HG02852 (cell line): Measurements from ENCODE around the gene SAMD1.
"Not testable (repeated sequence)": the region's sequence is repeated elsewhere in the genome, so short reads cannot be mapped to it uniquely, and the experiment has no call there.

ENCODE experiments used
- ATAC-seq: cut with Tn5 transposase; IDR thresholded peaks from one replicate; pipeline ENCODE4 v1.9.1; 2021; ENCODE audit warnings: mild to moderate bottlenecking, moderate library complexity; ENCODE audit not compliant: unreplicated experiment

The SAMD1 gene

DNA sequence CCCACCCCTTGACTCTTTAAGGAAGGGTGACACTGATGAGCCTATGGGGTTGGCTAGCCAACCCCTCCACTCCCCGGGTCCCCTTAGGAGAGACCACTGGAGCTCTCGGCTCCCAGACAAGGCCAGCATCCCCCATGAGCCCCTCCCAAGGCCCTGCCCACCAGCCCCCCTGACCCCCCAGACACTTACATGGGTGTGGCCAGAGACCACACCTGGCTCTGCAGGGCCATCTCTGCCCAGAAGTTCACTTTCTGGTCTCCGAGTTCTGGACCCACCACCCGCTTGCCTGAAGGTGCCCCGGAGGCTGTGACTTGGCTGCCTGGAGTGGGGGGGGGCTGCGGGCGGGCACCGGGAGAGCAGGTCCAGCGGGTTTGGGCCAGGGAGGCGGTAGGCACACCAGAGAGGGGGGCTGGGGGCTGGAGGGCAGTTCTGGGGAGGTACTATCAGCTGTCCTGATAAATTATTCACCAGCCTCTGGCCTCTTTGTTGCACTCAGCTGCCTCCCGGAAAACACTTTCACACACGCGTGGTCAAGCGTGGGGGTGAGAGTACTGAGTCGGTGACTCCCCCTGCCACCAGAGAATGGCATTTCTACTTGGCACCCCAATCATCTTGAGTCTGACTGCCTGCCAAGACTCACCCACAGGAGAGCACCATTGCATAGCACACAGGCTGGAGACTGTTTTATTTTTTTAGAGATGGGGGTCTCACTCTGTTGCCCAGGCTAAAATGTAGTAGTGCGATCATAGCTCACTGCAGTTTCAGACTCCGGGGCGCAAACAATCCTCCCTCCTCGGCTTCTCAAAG is 28.6 kb downstream of the SAMD1 start, which contains the start of gene PALM3:
Gene PALM3 (minus strand): TSS at position 326 of the 807 bp plus-strand sequence. CDS start 96 bp downstream, at position 230.
- no peak for ATAC-seq

DNA sequence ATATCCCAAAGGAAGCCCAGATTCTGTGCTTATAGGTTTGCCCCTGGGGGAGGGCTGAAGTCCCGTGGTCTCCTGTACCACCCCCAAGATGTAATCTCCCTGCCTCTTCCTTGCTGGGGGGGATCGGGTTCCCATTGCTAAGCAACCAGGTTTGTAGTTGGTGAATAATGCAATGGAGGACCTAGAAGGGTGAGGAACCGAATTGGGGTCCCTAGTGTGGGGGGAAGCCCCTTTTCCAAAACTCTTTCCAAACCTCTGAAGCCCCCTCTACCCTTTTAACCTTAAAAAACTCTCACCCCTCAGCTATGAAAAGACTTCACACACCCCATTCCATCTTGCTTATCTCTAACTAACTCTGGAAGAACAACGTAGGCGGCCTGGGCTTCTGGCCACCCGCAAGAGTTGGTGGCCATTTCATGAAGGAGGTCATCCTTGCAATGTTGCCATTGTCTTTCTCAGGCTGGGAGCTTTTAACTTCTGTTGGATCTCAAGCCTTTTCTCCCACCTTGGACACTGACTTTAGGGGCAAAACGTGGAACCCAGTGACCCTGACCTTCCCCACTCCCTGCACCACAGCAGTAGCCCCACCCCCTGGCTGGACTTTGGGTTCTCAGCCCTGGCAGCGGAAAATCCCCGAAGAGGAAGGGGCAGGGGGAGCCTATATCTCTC is 29.3 kb downstream of the SAMD1 start:
- ATAC-seq, result no peak

DNA sequence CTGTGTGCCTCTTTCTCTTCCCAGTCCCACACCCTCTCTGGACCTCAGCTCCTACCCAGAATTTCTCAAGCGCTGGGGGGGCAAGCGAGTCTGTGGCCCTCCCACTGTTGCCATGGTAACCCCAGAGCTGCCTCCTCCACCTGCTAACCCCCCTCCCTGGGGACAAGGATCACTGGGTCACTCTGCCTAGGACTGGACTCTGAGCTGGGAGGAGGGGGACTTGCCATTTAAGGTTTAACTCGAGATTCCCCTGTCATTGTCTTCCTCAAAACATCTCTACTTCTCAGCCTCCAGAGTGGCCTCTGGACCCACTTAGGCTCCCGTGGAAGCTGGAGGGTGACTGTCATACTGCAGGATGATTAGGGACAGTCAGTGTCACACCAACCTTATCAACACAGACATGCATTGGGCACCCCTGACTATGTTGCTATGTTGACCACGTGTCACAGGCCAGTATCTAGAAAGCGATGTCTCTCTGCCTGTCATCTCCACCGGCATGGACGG is 30.8 kb downstream of the SAMD1 start:
- no peak for ATAC-seq

DNA sequence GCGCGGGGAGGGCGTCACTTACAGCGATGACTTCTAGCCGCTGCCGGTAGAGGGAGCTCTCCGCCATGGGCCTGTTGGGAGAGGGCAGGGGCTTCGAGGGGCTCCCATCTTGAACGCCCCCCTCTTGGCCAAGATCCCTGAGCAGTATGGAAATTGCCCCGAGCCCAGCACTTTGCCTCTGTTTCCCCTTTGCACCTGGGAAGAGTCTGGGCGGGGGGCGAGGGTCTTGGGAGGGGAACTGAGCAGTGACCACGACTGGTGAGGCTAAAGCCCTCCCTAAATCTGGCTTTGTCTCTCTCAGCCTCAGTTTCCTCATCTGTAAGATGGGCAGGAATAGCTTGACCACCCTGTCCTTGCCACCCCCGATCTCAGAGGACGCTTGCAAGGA is 31.5 kb downstream of the SAMD1 start:
- no peak for ATAC-seq

DNA sequence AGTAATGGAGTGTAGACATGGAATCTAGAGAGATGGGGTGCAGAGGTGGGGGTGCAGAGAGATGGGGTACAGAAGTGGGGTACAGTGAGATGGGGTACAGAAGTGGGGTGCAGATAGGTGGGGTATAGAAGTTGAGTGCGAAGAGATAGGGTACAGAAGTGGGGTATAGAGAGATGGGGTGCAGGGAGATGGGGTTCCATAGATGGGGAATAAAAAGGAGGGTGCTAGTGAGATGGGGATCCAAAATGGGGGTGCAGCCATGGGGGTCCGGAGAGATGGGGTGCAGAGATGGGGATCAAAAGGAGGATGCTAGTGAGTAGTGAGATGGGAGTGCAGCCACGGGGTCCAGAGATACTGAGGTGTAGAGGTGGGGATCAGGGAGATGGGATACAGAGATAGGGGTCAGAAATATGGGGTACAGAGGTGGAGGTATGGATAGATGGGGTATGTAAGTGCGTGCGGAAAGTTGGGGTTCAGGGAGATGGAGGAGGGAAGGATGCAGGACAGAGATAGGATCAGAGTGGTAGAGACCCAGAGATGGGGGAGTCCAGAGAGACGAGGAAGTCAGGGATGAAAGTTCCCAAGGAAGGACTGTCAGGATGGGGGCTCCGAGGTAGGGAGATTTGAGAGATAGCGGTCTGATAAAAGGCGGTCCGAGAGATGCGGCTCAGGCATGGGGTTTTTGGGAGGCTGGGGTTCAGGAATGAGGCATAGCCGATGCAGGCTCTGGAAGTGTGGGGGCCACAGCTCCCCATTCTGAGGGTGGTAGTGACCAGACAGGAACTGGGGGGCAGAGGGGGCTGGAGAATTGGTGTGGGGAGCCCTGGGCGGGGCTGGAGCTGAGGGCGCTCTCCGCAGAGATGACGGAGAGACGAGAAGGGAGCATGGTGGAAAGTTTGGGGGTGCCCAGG is 32.1 kb downstream of the SAMD1 start:
- no peak for ATAC-seq

DNA sequence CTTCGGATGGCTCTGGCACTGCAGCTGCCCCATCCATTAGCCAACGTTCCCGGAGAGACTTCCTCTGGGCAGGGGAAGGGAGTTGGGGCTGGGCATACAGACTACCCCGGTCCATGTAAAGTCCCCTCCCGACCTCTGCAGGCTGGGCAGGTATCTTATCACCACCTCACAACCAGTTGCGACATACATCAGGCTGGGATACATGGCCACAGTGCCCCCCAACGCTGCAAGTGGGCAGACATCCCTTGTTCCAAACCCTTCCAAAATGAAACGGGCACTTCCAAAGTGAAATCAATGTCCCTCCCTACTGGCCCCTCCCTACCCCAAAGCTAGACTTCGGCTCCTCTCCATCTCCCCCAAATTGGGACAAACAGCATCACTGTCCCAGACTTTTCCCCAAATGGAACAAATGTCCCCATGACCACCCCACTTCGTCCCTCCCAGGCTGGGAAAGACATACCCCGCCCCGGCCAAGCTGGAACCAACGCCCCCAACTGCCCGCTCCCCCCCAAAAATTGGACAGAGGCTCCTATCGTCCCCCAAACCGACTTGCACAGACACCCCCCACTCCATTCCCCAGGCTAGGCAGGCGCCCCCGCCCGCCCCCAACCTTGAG is 33.7 kb downstream of the SAMD1 start:
- no peak for ATAC-seq

DNA sequence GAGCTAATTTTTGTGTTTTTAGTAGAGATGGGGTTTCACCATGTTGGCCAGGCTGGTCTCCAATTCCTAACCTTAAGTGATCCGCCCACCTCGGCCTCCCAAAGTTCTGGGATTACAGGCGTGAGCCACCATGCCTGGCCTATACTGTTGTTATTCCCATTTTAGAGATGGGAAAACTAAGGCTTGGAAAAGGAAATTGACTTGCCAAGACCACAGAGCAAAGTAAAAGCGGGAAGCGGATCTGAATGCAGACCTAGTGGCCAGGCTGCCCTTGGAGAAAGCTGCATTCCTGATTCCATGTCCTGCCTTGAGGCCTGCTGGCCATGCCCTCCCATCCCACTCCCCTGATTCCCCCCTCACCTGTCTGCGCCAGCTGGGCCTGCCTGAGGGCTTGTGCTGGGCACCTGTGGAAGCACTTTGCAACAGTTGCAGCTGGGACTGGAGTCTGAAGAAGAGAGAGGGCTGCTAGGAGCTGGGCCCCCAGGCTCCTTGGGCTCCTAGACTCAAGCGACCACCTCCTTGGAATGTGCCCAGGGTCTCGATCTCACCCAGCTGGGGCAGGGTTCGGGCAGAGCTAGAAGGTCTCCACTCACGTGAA is 34.4 kb downstream of the SAMD1 start:
- no peak for ATAC-seq

DNA sequence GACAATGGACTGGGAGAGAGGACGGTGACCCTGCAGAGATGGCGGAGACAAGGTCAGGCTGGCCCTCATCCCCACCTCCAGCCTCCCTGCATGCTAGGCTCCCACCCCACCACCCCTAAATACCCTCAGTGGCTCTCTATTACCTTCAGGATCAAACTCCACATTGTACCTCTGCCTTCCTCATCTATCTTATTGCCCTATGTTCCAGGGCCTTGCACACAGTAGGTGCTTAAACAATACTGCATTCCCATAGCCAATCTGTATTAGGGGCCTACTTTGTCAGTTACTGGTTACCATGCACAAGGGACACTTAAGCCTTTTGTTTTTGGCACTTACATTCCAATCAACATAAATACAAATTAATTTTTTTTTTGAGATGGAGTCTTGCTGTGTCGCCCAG is 35.2 kb downstream of the SAMD1 start:
- no peak for ATAC-seq

DNA sequence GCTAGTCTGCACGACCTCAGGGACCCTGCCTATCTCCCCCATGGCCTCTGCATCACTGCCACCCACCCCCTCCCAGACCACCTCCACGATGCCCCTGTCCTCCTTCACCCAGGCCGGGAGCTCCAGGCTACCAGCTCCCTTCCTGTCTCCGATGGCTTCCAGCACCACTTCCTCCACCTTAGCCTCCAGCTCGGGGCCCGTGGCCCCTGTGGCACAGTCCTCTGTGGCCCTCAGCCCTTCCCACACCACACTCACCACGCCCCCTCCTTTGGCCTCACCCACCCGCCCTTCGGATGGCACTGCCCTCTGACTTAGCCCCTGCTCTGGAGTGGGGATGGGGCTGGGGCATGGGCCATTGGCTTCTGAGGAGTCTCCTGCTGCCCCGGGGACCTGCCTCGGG is 35.8 kb downstream of the SAMD1 start:
- no peak for ATAC-seq

DNA sequence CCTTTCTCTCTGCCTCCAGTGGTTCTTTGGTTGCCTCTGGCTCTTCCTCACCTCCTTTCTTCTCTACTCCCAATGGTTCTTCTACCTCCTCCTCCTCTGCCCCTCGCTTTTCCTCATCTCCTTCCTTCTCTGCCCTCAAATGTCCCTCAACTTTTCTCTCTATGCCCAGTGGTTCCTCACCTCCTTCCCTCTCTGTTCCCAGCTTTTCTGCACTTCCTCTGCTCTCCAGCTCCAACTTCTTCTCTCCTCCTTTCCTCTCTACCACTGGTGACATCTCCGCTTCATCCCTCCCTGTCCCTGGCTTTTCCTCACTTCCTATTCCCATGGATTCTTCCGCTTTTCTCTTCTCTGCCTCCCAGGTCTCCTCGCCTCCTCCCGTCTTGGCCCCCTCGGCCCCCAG is 36.5 kb downstream of the SAMD1 start:
- no peak for ATAC-seq

DNA sequence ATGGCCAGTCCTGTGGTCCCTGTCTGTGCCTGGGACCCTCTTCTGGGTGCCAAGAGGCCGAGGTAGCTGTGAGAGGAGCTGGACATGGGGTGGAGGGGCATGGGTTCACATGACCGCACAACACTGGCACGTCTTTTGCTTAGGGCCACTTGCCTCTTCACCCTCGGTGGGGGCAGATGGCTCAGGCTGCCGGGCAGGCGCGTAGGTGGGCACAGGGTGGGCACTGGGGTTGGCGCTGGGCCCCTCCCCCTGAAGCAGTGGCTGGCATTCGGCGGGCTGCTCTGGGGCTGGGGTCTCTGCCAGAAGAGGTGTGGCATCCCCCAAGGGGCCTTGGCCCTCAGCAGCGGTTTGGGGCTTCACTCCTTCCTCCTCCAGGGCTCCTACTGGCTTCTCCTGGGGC is 37.1 kb downstream of the SAMD1 start:
- ATAC-seq, result no peak

DNA sequence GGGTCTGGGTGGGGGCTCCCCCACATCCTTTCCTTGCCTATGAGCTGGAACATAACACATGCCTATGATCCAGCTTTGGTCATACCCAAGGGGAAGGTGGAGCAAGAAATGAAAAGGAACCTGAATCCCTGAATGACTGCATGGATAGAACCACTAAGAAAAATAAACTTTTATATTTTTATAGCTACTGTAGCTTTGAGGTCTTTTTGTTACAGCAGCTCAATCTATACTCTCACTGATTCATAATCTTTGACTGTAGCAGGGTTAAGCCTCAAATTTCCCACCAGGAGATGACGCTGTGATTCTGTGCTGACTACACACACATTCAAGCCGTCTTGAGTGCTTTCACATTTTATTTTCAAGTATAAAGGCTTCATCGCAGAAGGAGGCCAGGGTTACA is 37.5 kb downstream of the SAMD1 start:
- ATAC-seq, result no peak

DNA sequence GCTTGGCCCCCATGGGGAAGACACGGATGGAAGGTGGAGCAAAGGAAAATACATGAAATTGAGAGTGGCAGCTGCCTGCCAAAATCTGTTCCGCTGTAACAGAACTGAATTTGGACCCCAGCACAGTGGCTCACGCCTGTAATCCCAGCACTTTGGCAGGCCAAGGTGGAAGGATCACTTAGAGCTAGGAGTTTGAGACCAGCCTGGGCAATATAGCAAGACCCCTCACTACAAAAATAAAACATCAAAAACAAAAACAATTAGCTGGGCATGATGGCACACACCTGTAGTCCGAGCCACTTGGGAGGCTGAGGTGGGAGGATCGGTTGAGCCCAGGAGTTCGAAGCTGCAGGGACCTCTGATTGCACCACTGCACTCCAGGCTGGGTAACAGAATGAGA is 38.1 kb downstream of the SAMD1 start:
- no peak for ATAC-seq

DNA sequence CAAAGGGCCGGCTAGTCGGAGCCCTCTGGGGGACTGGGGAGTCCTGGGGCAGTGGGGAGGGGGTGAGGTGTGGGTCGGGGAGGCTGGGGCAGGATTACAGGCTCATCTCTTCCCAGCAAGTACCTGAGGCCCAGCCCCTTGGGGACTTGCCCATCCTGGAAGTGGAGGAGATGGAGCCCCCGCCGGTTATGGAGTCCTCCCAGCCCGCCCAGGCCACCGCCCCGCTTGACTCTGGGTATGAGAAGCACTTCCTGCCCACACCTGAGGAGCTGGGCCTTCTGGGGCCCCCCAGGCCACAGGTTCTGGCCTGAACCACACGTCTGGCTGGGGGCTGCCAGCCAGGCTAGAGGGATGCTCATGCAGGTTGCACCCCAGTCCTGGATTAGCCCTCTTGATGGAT is 38.6 kb downstream of the SAMD1 start:
- no peak for ATAC-seq

DNA sequence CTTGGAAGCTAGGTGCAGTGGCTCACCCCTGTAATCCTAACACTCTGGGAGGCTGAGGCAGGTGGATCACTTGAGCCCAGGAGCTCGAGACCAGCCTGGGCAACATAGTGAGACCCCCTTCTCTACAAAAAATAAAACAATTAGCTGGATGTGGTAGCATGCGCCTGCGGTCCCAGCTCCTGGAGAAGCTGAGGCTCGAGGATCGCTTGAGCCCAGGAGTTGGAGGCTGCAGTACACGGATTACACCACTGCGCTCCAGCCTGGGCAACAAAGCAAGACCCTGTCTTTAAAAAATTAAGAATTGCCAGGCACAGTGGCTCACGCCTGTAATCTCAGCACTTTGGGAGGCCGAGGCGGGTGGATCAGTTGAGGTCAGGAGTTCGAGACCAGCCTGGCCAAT is 39.6 kb downstream of the SAMD1 start:
- ATAC-seq, result not testable (repeated sequence)

DNA sequence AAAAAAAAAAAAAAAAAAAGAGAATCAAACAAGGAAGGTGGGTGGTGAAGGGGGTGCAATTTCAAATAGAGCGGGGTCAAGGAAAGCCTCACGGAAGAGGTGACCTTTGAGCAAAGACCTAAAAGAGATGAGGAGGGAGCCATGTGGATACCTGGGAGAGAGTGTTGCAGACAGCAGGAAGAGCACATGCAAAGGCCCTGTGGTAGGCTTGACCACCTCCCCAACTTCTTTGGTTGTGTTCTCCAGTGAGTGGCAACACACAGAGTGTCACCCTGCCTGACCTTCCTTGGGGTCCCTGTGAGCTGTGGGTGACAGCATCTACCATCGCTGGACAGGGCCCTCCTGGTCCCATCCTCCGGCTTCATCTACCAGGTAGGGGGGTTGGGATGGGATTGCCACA is 40.0 kb downstream of the SAMD1 start:
- ATAC-seq, result no peak

DNA sequence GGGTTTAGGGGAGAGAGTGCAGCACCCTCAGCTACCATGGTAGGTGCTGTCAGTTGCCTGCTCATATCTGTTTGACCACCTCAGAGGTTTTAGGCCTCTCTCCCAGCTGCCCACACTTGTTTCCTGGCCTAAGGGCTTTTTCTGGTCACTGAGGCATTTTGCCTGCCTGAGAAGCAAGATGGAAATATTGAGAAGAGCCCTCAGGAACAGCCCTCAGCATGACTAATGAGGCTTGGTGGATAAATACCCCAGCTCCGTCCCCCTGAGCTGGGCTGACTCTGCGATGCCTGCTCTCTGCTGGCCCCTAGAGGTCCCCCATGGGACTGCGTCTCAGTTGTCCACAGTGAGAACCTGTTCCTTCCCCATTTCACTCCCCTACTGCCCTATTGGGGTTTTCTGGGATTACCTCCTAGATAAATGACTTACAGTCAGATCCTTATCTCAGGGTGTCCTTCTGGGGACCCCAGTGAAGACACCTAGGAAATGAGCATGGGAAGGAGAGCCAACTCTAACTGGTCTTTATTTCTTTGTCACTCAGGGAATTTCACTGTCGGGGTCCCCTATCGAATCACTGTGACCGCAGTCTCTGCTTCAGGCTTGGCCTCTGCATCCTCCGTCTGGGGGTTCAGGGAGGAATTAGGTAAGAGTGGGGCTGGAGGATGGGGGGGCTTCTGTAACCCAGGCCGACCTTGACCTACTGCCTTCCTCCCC is 42.0 kb downstream of the SAMD1 start:
- ATAC-seq, result no peak

DNA sequence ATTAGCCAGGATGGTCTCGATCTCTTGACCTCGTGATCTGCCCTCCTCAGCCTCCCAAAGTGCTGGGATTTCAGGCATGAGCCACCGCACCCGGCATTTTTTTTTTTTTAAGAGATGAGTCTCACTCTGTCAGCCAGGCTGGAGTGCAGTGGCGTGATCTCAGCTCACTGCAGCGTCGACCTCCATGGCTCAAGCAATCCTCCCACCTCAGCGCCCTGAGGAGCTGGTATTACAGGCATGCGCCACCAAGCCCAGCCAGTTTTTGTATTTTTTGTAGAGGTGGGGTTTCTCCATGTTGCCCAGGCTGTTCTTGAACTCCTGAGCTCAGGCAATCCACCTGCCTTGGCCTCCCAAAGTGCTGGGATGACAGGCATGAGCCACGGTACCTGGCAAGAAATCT is 42.7 kb downstream of the SAMD1 start:
- not testable (repeated sequence) for ATAC-seq

DNA sequence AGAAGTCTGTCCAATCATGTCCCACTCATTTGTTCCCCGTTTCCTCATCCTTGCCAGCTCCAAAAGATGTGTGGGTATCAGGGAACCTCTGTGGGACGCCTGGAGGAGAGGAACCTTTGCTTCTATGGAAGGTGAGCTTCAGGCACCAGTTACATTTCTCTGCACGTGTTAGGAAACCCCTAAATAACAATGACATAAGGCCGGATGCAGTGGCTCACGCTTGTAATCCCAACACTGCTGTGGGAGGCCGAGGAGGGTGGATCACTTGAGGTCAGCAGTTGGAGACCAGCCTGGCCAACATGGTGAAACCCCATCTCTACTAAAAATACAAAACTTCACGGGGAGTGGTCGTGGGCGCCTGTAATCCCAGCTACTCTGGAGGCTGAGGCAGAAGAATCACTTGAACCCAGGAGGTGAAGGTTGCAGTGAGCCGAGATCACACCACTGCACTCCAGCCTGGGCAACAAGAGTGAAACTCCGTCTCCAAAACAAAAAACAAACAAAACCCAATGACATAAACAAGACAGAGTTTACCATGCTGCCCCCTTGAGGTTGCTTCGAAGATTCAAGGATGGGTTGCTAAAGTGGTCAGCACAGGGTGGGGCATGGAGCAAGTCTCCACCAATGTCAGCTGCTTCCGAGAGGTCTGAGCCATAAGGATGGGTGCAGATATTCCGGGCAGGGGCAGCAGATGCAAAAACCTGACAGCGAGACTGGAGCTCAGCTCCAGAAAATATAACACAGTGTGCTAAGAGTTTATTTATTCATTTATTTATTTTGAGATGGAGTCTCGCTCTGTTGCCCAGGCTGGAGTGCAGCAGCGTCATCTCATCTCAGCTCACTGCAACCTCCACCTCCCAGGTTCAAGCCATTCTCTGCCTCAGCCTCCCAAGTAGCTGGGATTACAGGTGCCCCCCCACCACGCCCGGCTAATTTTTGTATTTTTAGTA is 47.6 kb downstream of the SAMD1 start:
- not testable (repeated sequence) for ATAC-seq
